ENCODE results near the gene MCEMP1.

The MCEMP1 gene

GRCh38 chr19:7657131-7657751, 19.6 kb upstream of the MCEMP1 start:
- H3K79me2 ChIP-seq (ENCODE audit: insufficient read depth, low read length): no peaks in the 10 kb centered on the region
- H3K27me3 ChIP-seq (ENCODE audit: insufficient read depth, low read length, poor library complexity): no peaks in the 10 kb centered on the region
- no peaks in the 10 kb centered on the region for H3K9me3 ChIP-seq (ENCODE audit: insufficient read depth, low read length, severe bottlenecking)
- peaks cover 19% of the 10 kb centered on the region for H3K4me1 ChIP-seq (ENCODE audit: insufficient read depth, low read length)
- H4K20me1 ChIP-seq (ENCODE audit: insufficient read depth, low read length): no peaks in the 10 kb centered on the region
- H3K4me3 ChIP-seq (ENCODE audit: low read depth in 1 of 2, low read length in 2 of 2): no peak overlapping the region
- ATAC-seq (ENCODE audit: insufficient read depth, low read depth) (no peak), DNase-seq (peak; percentile 33)
- H2AFZ ChIP-seq (ENCODE audit: low read depth, low read length): no peak overlapping the region
- H3K9ac ChIP-seq (ENCODE audit: low read depth, low read length): no peak overlapping the region
- TF ChIP-seq, protein P1, sequence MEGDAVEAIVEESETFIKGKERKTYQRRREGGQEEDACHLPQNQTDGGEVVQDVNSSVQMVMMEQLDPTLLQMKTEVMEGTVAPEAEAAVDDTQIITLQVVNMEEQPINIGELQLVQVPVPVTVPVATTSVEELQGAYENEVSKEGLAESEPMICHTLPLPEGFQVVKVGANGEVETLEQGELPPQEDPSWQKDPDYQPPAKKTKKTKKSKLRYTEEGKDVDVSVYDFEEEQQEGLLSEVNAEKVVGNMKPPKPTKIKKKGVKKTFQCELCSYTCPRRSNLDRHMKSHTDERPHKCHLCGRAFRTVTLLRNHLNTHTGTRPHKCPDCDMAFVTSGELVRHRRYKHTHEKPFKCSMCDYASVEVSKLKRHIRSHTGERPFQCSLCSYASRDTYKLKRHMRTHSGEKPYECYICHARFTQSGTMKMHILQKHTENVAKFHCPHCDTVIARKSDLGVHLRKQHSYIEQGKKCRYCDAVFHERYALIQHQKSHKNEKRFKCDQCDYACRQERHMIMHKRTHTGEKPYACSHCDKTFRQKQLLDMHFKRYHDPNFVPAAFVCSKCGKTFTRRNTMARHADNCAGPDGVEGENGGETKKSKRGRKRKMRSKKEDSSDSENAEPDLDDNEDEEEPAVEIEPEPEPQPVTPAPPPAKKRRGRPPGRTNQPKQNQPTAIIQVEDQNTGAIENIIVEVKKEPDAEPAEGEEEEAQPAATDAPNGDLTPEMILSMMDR (IDR thresholded peaks at IDR 0.05; ENCODE audit: borderline replicate concordance, extremely low read depth, low read length, poor library complexity, severe bottlenecking): no peak
- no peak for TF ChIP-seq EZH2 (IDR thresholded peaks at IDR 0.05; ENCODE audit: borderline replicate concordance, low read depth, low read length, severe bottlenecking)
- no peaks in the 10 kb centered on the region for H3K36me3 ChIP-seq (ENCODE audit: insufficient read depth, low read length)
- H3K27ac ChIP-seq (ENCODE audit: low read length): no peak overlapping the region
- H3K4me2 ChIP-seq (ENCODE audit: insufficient read depth, low read length): no peak overlapping the region

GRCh38 chr19:7658219-7658686, 18.6 kb upstream of the MCEMP1 start:
- Histone ChIP-seq H3K9ac (ENCODE audit: low read depth, low read length) (no peak overlapping the region; the same call in 1 of the 2 replicates), H3K27ac (ENCODE audit: low read length) (peak overlapping the region; percentile 50; the same call in 1 of the 2 replicates), H3K4me3 (ENCODE audit: low read depth in 1 of 2, low read length in 2 of 2) (peak overlapping the region in 1 of 2 experiments; percentile 41; a peak in 1 of 4 replicates), H4K20me1 (ENCODE audit: insufficient read depth, low read length) (no peaks in the 10 kb centered on the region), H2AFZ (ENCODE audit: low read depth, low read length) (peak overlapping the region; percentile 61), H3K4me1 (ENCODE audit: insufficient read depth, low read length) (peaks cover 16% of the 10 kb centered on the region), H3K4me2 (ENCODE audit: insufficient read depth, low read length) (peak overlapping the region; percentile 56), H3K79me2 (ENCODE audit: insufficient read depth, low read length) (no peaks in the 10 kb centered on the region), H3K27me3 (ENCODE audit: insufficient read depth, low read length, poor library complexity) (no peaks in the 10 kb centered on the region), H3K36me3 (ENCODE audit: insufficient read depth, low read length) (no peaks in the 10 kb centered on the region), H3K9me3 (ENCODE audit: insufficient read depth, low read length, severe bottlenecking) (no peaks in the 10 kb centered on the region)
- ATAC-seq (ENCODE audit: insufficient read depth, low read depth) (peak; percentile 95), DNase-seq (peak; percentile 66)
- no peak for TF ChIP-seq EZH2 (IDR thresholded peaks at IDR 0.05; ENCODE audit: borderline replicate concordance, low read depth, low read length, severe bottlenecking)
- TF ChIP-seq, protein P1 (IDR thresholded peaks at IDR 0.05; ENCODE audit: borderline replicate concordance, extremely low read depth, low read length, poor library complexity, severe bottlenecking): no peak

GRCh38 chr19:7661744-7662538, 14.9 kb upstream of the MCEMP1 start:
- TF ChIP-seq EZH2 (IDR thresholded peaks at IDR 0.05; ENCODE audit: borderline replicate concordance, low read depth, low read length, severe bottlenecking): no peak
- TF ChIP-seq, protein P1 (IDR thresholded peaks at IDR 0.05; ENCODE audit: borderline replicate concordance, extremely low read depth, low read length, poor library complexity, severe bottlenecking): no peak
- Histone ChIP-seq H3K9me3 (ENCODE audit: insufficient read depth, low read length, severe bottlenecking) (no peaks in the 10 kb centered on the region), H2AFZ (ENCODE audit: low read depth, low read length) (no peak overlapping the region), H3K27me3 (ENCODE audit: insufficient read depth, low read length, poor library complexity) (no peaks in the 10 kb centered on the region), H3K4me3 (ENCODE audit: low read depth in 1 of 2, low read length in 2 of 2) (no peak overlapping the region), H4K20me1 (ENCODE audit: insufficient read depth, low read length) (no peaks in the 10 kb centered on the region), H3K4me2 (ENCODE audit: insufficient read depth, low read length) (no peak overlapping the region), H3K4me1 (ENCODE audit: insufficient read depth, low read length) (peaks cover 16% of the 10 kb centered on the region), H3K9ac (ENCODE audit: low read depth, low read length) (no peak overlapping the region), H3K36me3 (ENCODE audit: insufficient read depth, low read length) (no peaks in the 10 kb centered on the region), H3K27ac (ENCODE audit: low read length) (no peak overlapping the region), H3K79me2 (ENCODE audit: insufficient read depth, low read length) (no peaks in the 10 kb centered on the region)
- DNase-seq: no peak
- ATAC-seq (ENCODE audit: insufficient read depth, low read depth): no peak

All from DND-41 (cell line).